Measurements from ENCODE around the gene KIAA0513.

Gene KIAA0513

DNA sequence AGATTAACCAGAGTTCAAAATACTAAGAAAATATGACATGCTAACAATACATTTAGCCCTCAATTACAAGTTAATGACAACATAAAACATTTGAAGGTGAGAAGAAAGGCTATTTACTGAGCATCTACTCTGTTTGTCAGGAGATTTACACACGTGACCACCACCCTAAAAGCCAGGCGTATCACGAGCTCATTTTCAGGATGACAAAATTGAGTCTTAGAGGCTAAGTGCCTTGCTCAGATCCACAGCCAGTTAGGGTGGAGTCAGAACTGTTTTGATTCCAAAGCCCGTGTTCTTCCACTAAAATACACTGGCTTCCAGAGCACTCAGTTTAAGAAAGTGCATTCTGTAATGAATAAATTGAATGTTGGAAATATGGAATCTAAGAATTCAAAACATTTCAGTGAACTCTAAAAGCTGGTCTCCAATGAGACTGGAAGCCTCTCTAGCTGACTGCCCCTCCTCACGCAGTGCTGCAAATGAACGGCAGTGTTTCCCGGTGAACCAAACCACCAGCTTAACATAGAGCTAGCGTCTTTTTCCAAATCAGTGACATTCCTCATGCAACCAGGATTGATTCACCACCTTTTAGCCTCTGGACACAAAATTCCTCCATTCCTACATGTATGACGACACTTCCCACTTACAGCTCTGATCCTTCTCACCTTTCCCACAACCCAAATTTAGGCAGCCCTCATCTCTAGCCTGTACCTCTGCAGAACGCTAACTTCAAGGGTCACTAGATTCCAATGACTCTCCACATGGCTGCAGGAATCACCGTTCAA, 22.1 kb upstream of the KIAA0513 start:
- no peak for DNase-seq

DNA sequence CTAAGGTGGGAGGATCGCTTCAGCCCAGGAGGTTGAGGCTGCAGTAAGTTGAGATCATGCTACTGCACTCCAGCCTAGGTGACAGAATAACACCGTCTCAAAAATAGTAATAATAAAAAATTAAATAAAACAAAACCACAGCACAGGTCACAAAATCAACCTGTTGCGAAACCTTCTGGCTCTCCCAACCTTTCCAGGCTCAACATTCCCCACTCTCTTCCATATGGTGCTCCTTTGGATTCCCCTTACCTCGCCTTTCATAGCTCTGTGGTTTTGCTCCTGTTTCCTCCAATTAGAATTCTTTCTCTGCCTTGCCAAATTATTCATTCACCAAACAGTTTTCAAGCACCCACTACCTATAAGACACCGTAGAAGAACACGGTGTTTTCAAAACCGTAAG, 21.0 kb upstream of the KIAA0513 start:
- DNase-seq = no peak

DNA sequence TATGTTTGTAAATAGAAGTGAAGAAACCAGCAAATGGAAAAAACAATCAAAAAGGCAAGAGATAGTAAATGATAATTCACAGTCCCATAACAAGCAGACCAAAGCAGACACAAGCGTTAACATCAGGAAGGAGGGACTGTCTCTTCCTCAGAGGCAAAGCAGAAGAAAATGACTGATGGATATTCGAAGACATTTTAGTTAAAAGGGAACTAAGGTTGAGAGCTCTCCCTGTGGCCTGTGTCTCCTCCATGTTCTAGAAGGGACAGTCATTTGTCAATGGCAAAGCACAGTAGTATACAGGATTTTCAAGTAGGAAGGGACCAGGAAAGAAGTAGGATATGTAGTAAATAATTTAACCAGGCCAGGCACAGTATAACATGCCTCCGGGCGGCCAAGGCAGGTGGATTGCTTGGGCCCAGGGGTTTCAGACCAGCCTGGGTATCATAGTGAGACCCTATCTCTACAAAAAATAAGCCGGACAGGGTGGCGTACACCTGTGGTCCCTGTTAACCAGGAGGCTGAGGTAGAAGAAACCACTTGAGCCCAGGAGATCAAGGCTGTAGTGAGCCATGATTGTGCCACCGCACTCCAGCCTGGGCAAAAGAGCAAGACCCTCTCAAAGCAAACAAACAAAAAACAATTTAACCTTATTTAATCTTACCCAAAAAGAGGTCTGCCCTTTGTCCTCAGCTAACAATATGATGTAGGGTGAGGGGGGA, 19.9 kb upstream of the KIAA0513 start:
- DNase-seq = no peak

DNA sequence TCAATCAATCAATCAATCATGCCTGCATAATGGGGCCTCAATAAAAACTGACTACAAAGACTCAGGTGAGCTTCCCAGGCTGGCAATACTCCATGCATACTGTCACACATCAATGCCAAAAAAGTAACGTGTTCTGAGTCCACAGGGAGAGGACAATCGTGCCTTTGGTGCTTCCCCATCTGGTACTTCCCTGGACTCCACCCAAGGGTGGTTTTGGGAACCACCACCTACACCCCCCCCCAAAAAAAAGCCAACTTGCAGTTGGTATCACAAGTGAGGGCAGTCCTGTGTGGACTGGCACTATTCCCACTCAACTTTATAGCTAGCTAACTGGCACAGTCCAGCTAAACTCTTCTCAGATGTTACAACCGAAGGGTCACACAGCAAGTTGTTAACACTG, 19.3 kb upstream of the KIAA0513 start:
- no peak for DNase-seq

DNA sequence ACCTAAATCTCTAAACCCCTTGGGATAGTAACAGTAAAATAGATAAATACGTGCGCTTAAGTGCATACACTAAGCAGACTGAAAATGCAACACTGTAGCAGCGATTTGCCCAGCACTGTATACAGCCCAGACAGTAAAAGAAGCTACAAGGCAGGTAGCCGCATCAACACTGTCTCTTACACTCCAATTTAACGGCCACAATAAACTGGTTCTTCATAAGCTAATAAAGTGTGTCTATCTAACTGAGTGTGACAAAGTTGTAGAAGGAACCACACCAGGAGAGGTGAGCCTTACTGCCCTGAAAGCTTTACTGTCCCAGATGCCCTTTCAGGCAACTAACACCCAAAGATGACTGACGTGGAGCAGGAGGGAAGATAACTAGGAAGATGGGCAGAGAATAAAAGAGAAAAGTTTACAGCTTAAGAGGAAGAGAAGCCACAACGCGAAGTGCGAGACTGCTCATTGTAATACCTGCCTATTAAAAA, 17.1 kb upstream of the KIAA0513 start:
- DNase-seq = no peak

DNA sequence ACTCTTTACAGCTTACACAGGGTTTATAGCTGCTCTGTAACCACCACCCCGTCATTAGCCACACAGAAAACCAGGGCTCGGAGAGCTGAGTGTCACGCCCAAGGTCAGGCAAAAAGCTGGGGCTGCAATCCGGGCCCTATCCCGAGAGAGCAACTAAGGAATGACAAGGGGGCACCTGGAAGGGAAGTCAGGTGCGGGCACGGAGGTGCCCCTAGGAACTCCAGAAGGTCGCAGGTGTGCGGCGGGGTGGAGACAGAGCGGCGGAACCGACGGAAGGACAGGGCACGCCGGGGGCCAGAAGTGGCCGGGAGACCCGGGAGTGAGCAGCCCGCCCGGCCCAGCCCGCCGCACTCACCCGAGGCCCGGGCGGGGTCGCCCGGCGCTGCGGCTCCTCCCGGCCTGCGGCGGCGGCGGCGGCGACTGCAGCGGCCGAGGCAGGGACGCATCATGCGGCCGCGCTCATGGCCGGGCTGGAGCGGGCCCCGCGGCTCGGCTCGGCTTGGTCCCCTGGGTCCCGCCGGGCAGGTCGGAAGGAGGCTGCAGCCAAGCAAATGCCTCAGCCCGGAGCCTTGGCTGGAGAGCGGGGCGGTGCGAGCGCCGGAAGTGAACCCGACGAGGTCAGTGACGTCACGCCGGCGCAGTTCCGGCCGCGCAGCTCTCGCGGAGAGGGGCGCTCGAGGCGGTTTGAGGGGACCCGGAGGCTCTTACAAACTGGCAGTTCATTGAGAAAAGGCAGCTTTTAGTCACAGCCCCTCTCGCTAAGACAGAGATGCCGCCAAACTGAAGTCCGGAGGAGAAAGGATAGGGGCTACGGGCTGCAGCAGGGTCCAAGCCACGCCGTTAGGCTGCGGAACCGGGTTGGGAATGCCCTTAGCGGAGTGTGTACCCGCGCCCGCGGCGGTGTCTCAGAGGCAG, 16.4 kb upstream of the KIAA0513 start, which contains the start of gene ZDHHC7:
Gene ZDHHC7 (minus strand): TSS at position 605 of the 915 bp plus-strand sequence. CDS start 20,917 bp downstream, outside the sequence.
- DNase-seq = peak; percentile 73

DNA sequence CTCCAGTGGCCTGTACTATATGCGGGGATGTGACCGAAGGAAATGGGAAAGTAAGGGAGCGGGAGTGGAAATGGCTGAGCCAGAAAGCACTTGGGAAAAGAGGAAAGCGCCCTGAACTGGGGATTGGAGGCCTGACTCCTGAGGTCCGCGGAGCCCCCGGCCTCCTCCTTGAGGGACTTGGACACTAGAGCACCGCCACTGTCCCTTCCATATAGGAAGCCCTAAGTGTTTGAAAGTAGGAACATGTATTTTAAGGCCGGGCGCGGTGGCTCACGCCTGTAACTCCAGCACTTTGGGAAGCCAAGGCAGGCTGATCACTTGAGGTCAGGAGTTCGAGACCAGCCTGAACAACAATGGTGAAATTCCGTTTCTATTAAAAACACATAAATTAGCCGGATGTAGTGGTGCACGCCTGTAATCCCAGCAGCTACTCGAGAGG, 15.7 kb upstream of the KIAA0513 start:
- DNase-seq = no peak

DNA sequence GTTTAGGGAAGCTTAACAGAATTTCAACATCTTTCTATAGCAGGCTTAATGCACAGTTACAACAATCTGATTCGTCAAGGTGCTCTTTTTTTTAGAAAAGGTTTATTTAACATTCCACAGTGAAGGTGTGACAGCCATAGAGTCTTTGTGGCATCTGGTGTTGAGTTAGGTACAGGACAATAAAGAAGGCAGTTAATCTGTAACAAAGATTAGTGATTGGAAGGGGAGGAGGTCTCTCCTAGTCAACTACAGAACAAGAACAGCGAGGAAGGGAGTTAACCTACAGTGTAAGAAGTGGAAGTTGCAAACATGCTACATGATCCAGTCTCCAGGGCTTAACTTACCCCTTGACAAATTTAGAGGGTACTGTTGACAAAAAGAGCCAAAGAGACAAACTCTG, 13.3 kb upstream of the KIAA0513 start:
- no peak for DNase-seq

DNA sequence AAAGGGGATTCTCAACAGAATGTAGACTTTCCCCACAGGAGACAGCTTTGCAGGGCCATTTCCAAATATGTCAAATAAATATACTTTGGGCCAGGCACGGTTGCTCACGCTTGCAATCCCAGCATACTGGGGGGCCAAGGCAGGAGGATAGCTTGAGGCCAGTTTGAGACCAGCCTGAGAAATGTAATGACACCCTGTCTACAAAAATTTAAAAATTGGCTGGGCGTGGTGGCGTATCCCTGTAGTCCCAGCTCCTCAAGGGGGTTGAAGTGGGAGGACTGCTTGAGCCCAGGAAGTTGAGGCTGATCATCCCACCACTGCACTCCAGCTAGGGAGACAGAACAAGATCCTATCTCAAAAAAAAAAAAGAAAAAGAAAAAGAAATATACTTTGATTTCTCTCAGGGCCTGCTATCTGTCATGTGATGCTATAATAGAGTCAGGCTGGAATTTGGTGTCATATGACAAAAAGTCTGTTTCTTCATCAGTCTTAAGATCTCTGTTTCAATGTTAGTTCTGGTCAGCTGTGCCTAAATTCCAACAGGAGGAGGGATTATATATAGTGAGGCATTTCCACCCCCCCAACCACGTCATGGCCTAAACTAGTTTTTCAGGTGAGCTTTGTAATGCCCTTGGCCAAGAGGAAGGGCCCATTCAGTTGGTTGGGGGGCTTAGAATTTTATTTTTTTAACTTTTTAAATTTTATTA, 12.0 kb upstream of the KIAA0513 start:
- DNase-seq = no peak

DNA sequence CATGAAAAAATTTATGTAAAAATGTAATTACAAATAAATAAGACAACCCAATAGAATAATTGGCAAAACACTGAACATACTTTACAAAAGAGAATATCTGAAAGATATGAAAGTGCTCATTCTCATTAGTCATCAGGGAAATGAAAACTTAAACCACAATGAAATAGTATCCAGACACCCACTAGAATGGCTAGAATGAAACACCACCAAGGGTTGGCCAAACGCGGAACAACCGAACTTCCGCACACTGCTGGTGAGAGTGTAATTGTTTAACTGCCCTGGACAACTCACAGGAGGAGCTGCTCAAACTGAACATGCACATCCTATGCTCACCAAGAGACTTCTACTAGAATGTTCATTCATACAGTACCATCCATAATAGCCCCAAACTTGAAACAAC, 10.4 kb upstream of the KIAA0513 start:
- DNase-seq = no peak

DNA sequence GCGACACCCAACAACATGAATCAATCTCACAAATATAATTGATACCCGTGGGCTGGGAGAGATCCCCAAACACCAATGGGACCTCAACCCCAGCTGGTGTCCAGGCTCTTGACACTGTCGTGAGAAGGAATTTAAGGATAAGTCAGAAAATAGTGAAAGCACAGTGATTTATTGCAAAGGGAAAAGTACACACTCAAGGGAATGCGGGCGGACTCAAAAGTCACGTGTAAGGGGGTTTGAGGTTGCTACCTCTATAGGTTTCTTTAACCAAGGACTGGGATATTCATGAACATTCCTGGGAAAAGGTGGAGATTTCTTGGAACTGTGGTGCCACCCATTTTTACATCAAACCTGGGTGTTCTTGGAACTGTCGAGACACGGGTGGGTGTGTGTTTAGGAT, 10.0 kb upstream of the KIAA0513 start:
- DNase-seq = no peak

DNA sequence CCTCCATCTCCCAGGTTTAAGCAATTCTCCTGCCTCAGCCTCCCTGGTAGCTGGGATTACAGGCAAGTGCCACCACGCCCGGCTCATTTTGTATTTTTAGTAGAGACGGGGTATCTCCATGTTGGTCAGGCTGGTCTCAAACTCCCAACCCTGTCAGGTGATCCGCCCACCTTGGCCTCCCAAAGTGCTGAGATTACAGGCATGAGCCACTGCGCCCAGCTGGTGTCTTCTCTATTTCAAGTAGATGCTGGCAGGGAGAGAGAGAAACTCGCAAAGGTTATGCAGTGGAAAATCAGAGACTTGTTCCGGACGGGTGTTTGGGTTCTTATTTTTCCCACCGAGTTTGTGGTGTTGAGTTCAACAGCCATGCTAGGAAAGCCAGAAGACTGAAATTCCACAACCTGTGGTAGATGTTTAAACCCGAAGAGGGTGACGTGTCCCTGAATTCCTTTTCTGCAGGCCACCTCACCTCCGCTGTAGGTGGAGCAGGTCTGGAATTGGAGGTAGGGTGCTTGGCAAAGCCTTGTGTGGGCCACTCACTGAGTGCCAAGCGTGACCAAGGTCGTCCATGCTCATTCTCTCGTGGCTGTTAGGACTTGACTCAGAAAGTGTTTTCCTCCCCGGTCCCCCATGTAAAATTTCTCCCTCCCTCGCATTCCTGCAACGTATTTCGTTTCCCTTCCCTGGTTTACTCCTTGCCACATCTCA, 8.9 kb upstream of the KIAA0513 start:
- DNase-seq = no peak

DNA sequence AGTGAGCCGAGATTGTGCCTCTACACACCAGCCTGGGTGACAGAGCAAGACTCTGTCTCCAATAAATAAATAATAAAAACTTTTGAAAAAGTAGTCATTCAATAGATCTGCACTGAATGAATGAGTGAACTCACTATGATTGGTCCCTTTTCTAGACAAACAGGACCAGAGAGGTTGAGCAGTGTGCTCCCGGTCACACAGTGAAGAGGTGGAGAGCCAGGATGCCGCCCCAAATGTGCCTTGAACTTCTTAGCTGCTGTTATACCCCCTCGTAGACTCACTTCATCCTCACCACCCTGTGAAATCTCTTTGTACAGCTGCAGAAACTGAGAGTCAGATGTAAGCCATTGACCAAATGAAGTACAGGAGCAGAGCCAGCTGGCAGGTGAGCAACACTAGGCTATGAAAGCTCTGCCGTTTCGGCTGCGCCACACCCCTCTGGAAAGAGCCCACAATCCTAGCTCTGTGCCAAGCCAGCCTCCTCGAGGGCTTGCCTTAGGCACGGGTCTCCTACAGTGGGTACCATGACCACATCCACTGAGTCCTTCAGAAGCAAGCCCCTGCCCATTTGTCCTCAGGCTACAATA, 7.8 kb upstream of the KIAA0513 start:
- DNase-seq = no peak

DNA sequence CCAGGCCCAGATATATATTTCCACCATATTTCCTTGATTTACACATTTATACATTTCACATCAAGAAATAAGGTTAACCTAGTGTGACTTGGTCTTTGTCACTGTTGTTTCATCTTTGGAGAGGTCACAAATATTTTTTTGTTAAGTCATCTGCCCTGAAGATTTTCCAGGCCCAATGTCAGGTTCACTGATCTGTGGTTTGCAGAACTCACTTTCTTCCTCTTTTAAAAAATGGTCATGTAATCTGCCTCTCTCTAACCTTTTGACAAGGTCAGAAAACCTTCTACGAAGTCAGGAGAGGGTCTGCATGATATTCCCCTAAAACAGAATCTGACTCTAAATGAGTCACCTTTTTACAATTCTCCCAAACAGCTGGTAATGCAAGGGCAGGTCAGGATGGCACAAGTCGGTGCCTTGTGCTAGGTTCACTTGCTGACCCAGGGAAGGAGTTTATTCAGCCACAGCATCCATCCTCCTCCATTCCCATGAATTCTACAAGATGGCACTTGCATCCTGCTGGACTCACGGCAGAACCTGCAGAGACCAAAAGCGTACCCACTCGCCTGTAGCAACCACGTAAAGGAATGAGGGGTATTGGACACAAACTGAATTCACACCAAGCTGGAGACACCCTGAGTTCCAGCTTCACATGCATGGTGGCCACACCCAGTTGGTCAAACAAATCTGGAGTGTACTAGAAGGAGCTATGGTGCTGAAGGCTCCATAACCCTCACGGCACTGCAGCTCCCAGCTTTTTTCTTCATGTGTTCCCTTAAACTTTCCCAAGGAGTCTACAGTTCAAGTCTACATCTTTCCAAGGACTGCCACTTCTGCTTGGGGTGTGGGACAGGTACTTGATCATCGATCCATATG, 1.6 kb upstream of the KIAA0513 start:
- no peak for DNase-seq

DNA sequence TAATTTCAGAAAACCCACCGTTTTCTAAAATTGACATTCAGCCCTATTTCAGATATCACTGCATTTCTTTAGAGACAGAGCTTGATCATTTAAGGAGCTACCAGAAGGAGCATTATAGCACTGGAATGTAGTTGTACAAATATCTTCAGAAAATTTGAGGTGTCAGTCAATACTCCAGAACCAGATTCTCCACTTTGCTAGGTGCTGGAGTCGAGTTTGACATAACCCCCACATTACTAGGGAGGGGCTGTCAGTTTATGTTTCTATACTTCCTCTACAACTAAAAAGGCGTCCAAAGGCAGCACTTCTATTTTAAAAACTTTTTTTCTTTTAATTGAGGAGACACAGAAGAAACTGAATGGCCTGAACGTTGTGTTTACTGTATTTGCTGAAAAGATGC, 892 bp upstream of the KIAA0513 start:
- DNase-seq = no peak

DNA sequence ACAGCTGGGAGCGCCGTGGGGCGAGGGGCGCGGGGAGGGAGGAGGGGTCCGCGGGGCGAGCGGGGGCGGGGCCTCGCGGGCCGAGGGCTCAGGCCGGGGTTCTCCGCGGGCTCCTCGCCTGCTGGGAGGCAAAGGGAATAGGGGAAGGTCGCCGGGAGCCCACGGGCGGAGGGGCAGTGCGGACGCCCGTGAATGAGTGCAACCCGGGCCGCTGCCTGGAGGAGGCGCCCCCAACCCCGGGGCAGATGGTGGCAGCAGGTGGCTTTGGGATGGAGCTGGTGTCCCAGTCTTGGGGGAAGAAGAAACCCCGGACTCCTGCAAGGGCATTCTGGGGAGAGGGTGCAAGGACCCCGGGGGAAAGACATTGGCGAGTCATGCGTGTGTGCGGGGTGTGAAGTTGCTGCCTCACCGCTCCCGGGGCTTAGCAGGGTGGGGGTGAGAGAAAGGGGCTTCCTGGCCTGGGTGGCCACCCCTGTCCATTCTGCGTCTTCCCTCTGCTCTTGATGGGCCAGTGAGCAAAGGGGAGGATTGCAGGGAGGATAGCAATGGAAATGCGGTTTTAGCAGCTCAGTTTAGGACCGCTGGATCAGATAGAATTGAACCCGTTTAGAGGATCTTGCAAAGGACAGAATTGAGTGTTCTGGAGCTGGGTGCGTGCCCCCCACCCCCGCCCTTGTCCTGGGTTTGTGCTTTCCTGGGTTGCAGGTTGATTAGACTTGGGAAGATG, 526 bp downstream of the KIAA0513 start:
- no peak for DNase-seq

DNA sequence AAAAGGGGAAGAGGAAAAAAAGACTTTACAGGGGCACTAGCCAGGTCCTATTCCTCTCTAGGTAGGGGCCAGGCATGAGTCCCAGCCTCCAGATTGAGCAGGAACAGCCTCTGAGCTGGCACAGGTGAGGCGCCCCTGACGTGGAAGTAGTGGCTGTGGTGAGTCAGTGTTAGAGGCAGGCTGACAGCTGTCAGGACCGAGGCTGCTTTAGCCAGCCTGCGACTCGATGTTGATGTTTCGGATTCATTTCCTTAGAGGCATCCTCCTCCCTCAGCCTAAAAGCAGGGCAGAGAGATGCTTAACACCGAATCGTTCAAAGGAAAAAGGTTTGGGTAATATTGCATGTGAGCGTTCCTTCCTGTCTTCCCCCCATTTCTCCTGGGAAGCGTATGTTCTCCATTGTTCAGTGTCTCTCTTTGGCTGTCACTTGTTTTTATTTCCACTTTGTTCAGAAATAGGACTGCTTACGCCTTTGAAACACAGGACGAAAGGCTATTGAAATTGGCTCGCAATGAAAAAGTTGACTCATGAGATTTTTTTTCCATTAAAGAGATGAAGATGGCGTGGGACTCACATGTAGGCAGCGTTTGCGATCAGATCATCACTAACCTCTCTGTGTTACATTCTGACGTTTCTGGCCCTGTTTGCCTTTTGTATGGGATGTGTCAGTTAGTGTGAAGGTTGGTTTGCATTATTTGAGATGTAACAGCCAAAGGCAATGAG, 1.3 kb downstream of the KIAA0513 start:
- no peak for DNase-seq

DNA sequence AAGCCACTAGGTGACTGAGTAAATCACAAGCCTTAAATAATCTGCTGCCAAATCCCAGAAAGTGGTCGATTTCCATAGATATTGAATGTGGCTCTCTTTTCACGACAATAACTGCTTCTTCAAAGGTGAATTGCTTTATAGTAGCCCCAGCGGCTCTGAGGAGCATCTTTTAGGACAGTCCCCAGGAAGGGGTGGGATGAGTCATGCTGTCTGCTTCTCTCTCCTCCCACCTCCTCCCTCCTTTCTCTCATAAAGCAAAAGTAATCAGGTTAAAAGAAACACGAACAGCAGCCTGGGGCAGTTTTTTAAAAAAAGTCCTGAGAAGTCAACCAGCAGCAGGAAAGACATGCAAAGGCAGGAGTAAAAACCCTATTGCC, 1.8 kb downstream of the KIAA0513 start:
- no peak for DNase-seq

DNA sequence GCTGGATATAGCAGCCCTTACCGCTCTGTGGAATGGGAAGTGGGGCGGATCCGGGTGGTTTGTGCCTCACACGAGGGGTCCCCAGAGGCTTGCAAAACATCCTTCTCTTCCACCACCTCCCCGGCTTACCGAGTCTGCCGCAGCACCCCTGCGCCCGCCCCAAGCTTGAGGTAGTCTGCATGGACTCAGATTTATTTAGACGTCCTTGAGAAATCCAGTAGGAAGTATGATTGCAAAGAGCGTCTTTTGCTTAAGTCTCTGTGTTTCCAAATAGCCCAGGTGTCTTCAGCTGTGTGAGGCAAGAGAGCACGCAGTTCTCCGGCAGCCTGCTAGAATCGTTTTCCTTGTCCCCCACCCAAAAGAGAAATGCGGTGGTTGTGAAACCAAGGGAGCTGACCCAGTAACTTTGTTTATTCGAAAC, 2.4 kb downstream of the KIAA0513 start:
- no peak for DNase-seq

Data from NCI-H1436 (cell line).